ENCODE results near the gene CDH13.
A peak's percentile ranks its signal among the peaks of the same experiment; 100 is the strongest.

CDH13 gene

DNA sequence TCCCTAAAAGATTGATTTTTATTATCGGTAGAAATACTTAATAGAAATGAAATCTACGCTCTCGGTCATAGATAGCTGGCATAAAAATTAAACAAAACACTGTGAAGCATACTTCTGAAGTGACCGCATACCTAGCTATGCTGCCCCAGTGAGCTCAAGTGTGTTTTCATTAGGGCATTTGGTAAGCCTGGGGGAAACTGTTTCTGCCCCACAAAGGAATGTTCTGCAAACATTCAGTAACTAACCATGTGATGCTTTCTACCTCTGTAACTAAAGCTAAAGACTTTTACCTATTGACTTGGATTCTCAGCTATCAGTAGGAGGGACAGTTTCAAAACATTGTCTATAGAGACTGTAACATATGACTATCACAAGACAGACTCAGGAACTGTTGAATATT lies 1087.5 kb downstream of the CDH13 start (continued):
- TF ChIP-seq ZBTB1 (tag by site-specific recombination; IDR thresholded peaks at IDR 0.05): no peak
- TF ChIP-seq ZNF169 (tag by site-specific recombination; IDR thresholded peaks at IDR 0.05): no peak

DNA sequence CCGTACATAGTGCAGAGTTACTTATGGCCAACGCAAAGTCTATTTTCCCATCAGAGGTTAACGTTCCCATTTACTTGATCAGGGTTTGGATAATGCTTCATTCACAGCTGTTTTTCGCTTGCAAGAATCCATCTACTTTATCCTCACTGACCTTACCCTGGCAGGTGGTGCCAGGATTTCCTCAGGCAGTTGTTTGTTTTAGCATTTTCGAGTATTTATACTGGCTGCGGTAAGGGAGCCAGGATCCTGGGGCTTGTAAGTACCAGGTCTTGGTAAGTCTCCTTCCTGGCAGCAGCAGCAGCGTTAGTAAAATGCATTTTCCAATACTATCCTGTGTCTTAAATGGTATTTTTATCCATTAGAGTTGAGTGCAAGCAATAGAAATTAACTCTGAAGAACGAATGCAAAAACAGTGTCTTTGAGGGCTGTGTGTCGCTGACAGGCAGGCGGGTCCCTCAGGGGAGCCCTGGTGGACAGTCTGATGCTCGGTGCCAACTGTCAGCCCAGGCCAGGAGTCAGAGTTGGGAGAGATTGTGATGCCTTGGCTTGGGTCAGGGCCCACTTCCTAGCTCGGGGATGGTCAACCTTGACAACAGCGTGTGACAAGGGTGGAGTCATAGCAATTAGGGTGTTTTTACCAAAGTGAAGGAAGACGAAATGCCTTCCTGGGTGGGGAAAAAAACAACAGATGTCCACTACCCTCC lies 1088.6 kb downstream of the CDH13 start:
- TF ChIP-seq PRDM10 (tag by site-specific recombination; IDR thresholded peaks at IDR 0.05) (0 out of 2 replicates have a peak, but pooled peaks have one; percentile 46), ZNF24 (tag by site-specific recombination; IDR thresholded peaks at IDR 0.05) (no peak), ZNF501 (tag by site-specific recombination; IDR thresholded peaks at IDR 0.05) (no peak)
- CTCF ChIA-PET: no interaction called here
- POLR2A ChIA-PET: no interaction called here
- H3K9me3 ChIP-seq (ENCODE audit: control insufficient read depth, insufficient read depth, low read depth, low read length): no peaks in the 10 kb centered on the region
- H3K4me3 ChIP-seq (ENCODE audit: low read depth, low read length): no peak overlapping the region
- H3K36me3 ChIP-seq (ENCODE audit: control insufficient read depth in 2 of 2, insufficient read depth in 1 of 2, low read length in 2 of 2): no peaks in the 10 kb centered on the region
- H3K4me1 ChIP-seq (ENCODE audit: control insufficient read depth, insufficient read depth, low read length): peaks cover 8% of the 10 kb centered on the region
- no peak overlapping the region for H3K27ac ChIP-seq (ENCODE audit: extremely low read depth, low read depth, low read length)

GRCh38 chr16:83717308-83717707 lies 1090.5 kb downstream of the CDH13 start:
- Histone ChIP-seq H3K36me3 (ENCODE audit: control insufficient read depth in 2 of 2, insufficient read depth in 1 of 2, low read length in 2 of 2) (no peaks in the 10 kb centered on the region), H3K4me1 (ENCODE audit: control insufficient read depth, insufficient read depth, low read length) (peaks cover 8% of the 10 kb centered on the region), H3K4me3 (ENCODE audit: low read depth, low read length) (no peak overlapping the region), H3K9me3 (ENCODE audit: control insufficient read depth, insufficient read depth, low read depth, low read length) (no peaks in the 10 kb centered on the region), H3K27ac (ENCODE audit: extremely low read depth, low read depth, low read length) (no peak overlapping the region)
- POLR2A ChIA-PET: no interaction called here
- no peak for TF ChIP-seq ZNF558 (tag by site-specific recombination; IDR thresholded peaks at IDR 0.05)
- TF ChIP-seq ZNF184 (tag by site-specific recombination; IDR thresholded peaks at IDR 0.05): no peak
- no peak for TF ChIP-seq ZNF624 (tag by site-specific recombination; IDR thresholded peaks at IDR 0.05)
- TF ChIP-seq SP7 (tag by site-specific recombination; IDR thresholded peaks at IDR 0.05): no peak
- TF ChIP-seq ZNF670 (tag by site-specific recombination; IDR thresholded peaks at IDR 0.05; ENCODE audit: low read depth): no peak
- TF ChIP-seq, protein P1, sequence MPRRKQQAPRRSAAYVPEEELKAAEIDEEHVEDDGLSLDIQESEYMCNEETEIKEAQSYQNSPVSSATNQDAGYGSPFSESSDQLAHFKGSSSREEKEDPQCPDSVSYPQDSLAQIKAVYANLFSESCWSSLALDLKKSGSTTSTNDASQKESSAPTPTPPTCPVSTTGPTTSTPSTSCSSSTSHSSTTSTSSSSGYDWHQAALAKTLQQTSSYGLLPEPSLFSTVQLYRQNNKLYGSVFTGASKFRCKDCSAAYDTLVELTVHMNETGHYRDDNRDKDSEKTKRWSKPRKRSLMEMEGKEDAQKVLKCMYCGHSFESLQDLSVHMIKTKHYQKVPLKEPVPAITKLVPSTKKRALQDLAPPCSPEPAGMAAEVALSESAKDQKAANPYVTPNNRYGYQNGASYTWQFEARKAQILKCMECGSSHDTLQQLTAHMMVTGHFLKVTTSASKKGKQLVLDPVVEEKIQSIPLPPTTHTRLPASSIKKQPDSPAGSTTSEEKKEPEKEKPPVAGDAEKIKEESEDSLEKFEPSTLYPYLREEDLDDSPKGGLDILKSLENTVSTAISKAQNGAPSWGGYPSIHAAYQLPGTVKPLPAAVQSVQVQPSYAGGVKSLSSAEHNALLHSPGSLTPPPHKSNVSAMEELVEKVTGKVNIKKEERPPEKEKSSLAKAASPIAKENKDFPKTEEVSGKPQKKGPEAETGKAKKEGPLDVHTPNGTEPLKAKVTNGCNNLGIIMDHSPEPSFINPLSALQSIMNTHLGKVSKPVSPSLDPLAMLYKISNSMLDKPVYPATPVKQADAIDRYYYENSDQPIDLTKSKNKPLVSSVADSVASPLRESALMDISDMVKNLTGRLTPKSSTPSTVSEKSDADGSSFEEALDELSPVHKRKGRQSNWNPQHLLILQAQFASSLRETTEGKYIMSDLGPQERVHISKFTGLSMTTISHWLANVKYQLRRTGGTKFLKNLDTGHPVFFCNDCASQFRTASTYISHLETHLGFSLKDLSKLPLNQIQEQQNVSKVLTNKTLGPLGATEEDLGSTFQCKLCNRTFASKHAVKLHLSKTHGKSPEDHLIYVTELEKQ (tag by site-specific recombination; IDR thresholded peaks at IDR 0.05; ENCODE audit: borderline replicate concordance): no peak
- no peak for TF ChIP-seq ZNF239 (tag by site-specific recombination; IDR thresholded peaks at IDR 0.05)
- CTCF ChIA-PET: interaction anchor here (0.6 to 0.8 kb wide), 2 partner anchors 13 to 61 kb away, joined by 3 to 4 read pairs; no protein-coding TSS in a partner anchor

GRCh38 chr16:83717814-83718213 lies 1091.0 kb downstream of the CDH13 start:
- no peaks in the 10 kb centered on the region for H3K36me3 ChIP-seq (ENCODE audit: control insufficient read depth in 2 of 2, insufficient read depth in 1 of 2, low read length in 2 of 2)
- H3K27ac ChIP-seq (ENCODE audit: extremely low read depth, low read depth, low read length): no peak overlapping the region
- H3K9me3 ChIP-seq (ENCODE audit: control insufficient read depth, insufficient read depth, low read depth, low read length): no peaks in the 10 kb centered on the region
- CTCF ChIA-PET: interaction anchor here (0.6 to 0.8 kb wide), 2 partner anchors 13 to 61 kb away, joined by 3 to 4 read pairs; no protein-coding TSS in a partner anchor
- H3K4me1 ChIP-seq (ENCODE audit: control insufficient read depth, insufficient read depth, low read length): peaks cover 8% of the 10 kb centered on the region
- H3K4me3 ChIP-seq (ENCODE audit: low read depth, low read length): no peak overlapping the region
- POLR2A ChIA-PET: no interaction called here
- TF ChIP-seq ZIC2 (tag by site-specific recombination; IDR thresholded peaks at IDR 0.05) (no peak), SP3 (tag by site-specific recombination; IDR thresholded peaks at IDR 0.05) (no peak), ZNF76 (tag by site-specific recombination; IDR thresholded peaks at IDR 0.05; ENCODE audit: borderline replicate concordance, low read depth) (no peak), ZNF133 (tag by site-specific recombination; IDR thresholded peaks at IDR 0.05) (no peak), OSR2 (tag by site-specific recombination; IDR thresholded peaks at IDR 0.05) (no peak), ZNF23 (tag by site-specific recombination; IDR thresholded peaks at IDR 0.05; ENCODE audit: borderline replicate concordance) (no peak), RBAK (tag by site-specific recombination; IDR thresholded peaks at IDR 0.05) (no peak), FEZF1 (tag by site-specific recombination; IDR thresholded peaks at IDR 0.05) (no peak), GLI4 (tag by site-specific recombination; IDR thresholded peaks at IDR 0.05) (no peak), MZF1 (tag by site-specific recombination; IDR thresholded peaks at IDR 0.05; ENCODE audit: borderline replicate concordance) (no peak), ZNF677 (tag by site-specific recombination; IDR thresholded peaks at IDR 0.05) (no peak), ZNF521 (tag by site-specific recombination; IDR thresholded peaks at IDR 0.05) (no peak), ZNF626 (tag by site-specific recombination; IDR thresholded peaks at IDR 0.05) (no peak)

Data from HEK293 (cell line).